NCI-H2171 (cell line): Measurements from ENCODE around the gene ANTXR2.
"Not testable (repeated sequence)": the region's sequence is repeated elsewhere in the genome, so short reads cannot be mapped to it uniquely, and the experiment has no call there.

Experiments used
- DNase-seq: peaks from one replicate; lab custom pipeline; 2025; lab: John Stamatoyannopoulos, UW

The ANTXR2 gene

DNA sequence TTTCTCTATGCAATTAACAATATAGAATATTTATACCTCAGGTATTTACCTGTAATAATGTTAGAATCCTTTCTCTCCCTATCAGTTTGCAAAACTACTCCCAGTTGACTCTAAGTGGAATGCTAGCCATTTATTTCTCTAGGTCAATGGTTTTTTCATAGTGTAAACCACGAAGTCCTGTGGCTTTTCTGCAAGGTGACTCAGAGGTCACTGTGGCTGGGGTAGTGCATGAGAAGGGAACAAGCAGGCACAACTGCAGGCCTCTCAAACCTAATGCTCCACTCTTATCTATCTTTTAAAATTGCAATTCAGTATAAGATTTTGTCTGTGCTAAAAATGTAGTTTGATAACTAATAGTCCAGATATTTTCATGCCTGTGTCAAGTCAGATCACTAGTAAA is 159.4 kb downstream of the ANTXR2 start:
- DNase-seq = no peak

GRCh38 chr4:79907001-79907400 is 166.0 kb downstream of the ANTXR2 start:
- DNase-seq = no peak

GRCh38 chr4:79906303-79906702 is 166.7 kb downstream of the ANTXR2 start:
- DNase-seq = no peak

- DNase-seq = no peak
Measured at GRCh38 chr4:79905212-79905611, 167.8 kb downstream of the ANTXR2 start.

DNA sequence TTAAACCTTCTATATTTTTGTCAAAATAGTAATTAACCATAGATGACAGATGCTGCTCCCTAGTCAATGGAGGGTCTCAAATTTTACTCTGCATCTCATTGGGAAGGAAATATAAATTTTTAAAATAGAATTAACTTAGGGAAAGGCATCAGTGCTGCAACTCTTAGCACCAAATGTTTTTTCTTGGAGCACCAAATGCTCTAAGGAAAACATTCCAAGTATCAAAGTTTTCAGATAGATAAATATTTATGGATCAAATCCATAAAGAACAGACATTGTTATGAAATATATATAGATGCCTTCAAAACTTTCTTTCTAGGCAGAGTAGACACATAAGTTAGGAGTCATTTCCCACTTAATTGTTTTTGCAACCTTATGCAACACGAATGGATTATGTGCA is 168.7 kb downstream of the ANTXR2 start:
- DNase-seq = no peak

DNA sequence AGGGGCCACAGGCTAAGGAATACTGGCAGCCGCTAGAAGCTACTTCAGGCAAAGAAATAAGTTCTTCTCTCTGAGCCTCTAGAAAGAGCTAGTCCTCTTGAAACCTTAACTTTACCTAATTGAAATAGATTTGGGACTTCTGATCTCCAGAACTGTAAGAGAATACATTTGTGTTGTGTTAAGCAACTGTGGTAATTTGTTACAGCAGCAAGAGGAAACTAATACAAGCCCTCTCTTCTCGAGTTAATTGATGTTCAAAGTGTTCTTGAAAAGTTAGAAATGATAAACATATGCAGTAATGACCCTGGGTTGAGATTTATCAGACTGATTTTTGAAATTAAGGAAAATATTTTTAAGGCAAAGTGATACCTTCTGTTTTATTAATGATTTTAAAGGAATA is 172.8 kb downstream of the ANTXR2 start:
- no peak for DNase-seq

- no peak for DNase-seq
Measured at GRCh38 chr4:79899481-79899880, 173.5 kb downstream of the ANTXR2 start.

GRCh38 chr4:79898055-79898454 is 175.0 kb downstream of the ANTXR2 start:
- DNase-seq = no peak

GRCh38 chr4:79897174-79897573 is 175.9 kb downstream of the ANTXR2 start:
- no peak for DNase-seq

DNA sequence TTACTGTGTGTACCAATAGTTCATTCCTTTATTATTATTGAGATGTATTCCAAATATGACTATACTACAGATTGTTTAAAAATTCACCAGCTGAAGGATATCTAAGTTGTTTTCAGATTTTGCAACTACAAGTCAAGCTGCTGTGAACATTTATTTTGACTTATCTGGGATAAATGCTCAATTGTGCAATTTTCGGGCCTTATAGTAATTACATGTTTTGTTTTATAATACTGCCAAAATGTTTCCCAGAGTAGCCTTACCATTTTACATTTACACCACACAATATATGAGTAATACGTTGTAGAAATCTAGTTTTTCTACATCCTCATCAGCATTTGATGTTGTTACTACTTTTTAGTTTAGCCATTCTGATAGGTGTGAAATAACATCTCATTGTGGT is 179.6 kb downstream of the ANTXR2 start:
- no peak for DNase-seq

DNA sequence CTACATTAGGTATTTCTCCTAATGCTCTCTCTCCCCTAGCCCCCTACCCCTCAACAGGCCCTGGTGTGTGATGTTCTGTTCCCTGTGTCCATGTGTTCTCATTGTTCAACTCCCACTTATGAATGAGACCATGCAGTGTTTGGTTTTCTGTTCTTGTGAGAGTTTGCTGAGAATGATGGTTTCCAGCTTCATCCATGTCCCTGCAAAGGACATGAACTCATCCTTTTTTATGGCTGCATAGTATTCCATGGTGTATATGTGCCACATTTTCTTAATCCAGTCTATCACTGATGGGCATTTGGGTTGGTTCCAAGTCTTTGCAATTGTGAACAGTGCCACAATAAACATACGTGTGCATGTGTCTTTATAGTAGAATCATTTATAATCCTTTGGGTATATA is 184.0 kb downstream of the ANTXR2 start:
- not testable (repeated sequence) for DNase-seq

GRCh38 chr4:79886557-79886956 is 186.5 kb downstream of the ANTXR2 start:
- no peak for DNase-seq

DNA sequence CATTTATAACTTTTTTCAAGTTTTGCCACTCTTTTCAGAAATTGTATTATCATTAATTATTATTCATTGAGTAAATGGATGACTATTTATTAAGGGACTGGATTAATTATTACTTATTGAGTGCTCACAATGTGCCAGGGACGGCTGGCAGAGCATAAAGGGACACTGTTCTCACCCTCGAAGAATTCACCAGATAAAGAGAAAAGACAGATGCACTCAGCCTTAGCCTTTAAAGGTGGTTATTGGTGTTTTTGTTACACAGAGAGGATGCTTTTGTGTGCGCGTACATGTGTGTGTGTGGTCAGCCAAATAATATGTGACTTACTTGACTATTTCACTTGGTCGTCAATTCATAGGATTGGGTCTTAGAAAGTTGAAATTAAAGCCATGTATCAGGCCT is 187.0 kb downstream of the ANTXR2 start:
- DNase-seq = no peak

DNA sequence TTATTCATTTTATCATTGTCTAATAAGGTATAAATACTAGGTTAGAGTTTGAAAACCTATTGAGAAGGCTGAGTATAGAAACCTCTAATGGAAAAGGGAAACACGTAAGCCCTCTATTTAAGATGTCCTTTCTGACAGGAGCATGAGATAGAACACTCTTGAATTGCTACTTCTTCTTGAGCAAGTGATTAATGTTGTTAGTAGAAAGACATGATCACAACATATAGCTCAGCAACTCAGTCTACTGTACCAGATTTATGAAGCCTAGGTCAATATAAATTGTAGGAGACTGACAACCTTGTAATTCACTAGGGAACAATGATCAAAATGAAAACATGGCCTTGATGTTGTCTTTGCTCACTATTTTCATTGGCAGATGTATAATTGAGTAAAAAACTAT is 189.7 kb downstream of the ANTXR2 start:
- DNase-seq = no peak

GRCh38 chr4:79882806-79883205 is 190.2 kb downstream of the ANTXR2 start:
- no peak for DNase-seq

GRCh38 chr4:79881407-79881806 is 191.6 kb downstream of the ANTXR2 start:
- no peak for DNase-seq

DNA sequence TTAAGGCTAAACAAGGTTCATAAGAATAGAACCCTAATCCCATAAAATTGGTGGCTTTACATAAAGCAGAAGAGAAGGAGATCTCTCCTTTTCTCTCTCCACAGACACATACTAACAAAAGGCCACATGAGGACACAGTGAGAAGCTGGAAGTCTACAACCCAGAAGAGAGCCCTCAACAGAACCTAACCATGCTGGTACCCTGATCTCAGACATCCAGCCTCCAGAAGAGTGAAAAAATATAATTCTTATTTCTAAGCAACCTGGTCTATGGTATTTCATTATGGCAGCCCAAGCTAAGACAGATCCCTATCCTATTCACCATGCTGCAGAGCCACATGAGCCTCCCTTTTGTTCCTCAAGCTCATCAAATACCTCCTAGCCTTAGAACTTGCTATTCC is 195.5 kb downstream of the ANTXR2 start:
- no peak for DNase-seq

- no peak for DNase-seq
Measured at GRCh38 chr4:79875344-79875899, 197.6 kb downstream of the ANTXR2 start.

DNA sequence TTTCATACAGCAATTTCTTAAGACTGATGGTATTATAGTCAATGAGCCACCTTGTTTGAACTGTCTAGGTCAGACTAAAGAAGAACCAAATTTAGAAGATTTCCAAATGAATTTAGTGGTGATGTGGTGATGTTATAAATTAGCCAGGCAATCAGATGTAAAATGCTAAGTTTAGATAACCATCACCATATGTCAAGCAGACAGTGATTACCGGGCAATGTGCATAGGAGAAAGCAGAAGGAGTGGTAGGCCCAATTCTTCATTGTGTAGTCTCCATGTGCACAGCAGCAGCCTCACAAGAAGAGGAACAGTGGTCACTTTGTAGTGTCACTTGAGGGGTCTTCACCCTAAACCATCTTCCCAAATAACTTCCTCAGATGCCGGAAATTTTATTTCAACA is 198.8 kb downstream of the ANTXR2 start:
- DNase-seq = no peak

DNA sequence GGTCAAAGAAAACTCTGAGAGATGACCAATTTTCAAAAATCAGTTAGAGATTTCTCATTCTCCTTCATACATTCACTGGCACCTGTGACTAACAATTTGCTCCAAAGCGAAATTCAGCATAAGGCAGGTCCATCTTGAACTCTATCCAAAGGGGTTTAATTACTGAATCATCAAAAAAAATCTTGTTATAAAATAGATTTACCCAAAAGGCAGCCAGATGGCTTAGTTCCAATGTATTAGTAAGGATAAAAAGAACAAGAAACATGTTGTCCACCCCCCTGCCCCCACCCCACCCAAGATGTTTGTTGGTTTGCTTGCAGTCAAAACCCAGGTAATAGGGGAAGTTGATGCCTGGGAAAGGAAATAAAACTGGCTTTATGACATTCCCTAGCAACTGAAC is 200.3 kb downstream of the ANTXR2 start:
- DNase-seq = no peak

DNA sequence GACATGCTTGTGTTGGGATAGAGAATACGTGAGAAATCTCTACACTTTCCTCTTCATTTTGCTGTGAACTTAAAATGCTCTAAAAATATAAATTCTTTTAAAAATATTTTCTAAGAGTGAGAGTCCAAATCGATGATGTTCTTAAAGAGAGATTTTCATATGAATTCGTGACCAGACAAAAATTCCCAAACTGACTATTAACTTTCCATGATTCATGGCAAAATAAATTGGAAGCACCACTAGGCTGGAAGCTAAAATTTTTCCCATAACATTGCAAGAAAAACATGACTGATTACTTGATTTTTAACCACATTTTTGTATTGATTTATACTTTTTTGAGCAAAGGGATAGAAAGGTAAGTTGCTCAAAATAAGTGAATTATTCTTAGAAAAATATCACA is 201.1 kb downstream of the ANTXR2 start:
- DNase-seq = no peak

- no peak for DNase-seq
Measured at GRCh38 chr4:79869597-79870237, 203.3 kb downstream of the ANTXR2 start.

- DNase-seq = no peak
Measured at GRCh38 chr4:79865201-79865597, 207.8 kb downstream of the ANTXR2 start.

DNA sequence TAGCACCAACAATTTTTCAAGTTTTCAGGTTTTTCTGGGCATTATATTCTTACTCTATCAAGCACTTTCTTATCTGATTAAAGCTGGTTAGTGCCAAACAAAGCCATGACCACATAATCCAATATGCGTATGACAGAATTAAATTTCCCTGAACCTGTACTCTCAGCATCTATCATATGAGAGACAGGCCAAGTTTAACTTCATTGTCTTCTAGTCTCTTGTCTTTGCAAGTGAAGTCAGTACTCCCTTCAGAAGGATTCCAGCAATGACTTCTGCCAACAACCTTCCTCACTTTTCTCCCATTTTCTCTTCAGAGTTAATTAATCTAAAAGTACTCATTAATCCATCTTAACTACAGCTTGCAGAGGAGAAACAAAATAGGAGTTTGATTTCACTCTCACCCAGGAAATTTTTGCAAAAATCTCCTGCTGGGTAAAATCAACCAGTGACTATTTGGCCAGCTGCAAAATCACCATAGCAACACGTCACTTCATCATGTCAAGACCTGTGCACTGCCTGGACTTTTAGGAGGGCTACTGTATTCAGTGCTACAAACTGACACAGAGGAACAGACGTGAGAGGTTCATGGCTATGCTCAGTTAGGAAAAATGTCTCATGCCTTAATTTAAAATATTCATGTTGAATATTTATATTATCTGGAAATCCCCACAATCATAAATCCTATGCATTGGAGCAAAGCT is 208.4 kb downstream of the ANTXR2 start:
- no peak for DNase-seq
